ENCODE results near the gene VWC2L. TPM values are rescaled to one million over a fixed set of nuclear protein-coding genes. Genes with fewer than 3 reads are reported as not detected.

The VWC2L gene
- total RNA-seq, 1 donor from 2014 or later: not detected

- Mint-ChIP-seq H3K27ac (ENCODE audit: unreplicated experiment) (peak overlapping the region; percentile 60), H3K4me3 (ENCODE audit: unreplicated experiment) (no peak overlapping the region), H3K27me3 (ENCODE audit: low read depth) (no peaks in the 10 kb centered on the region), H3K36me3 (ENCODE audit: low read depth) (no peaks in the 10 kb centered on the region), H3K4me1 (ENCODE audit: low read depth) (peaks cover 49% of the 10 kb centered on the region), H3K9me3 (ENCODE audit: low read depth) (no peaks in the 10 kb centered on the region)
- DNase-seq (ENCODE audit: low spot score): no peak
- TF ChIP-seq CTCF (IDR thresholded peaks at IDR 0.05): no peak
These were observed 33.6 kb upstream of the VWC2L start for GRCh38 chr2:214377286-214377624.

- peak overlapping the region; percentile 8 for H3K27ac Mint-ChIP-seq (ENCODE audit: unreplicated experiment)
- no peak for DNase-seq (ENCODE audit: low spot score)
- H3K9me3 Mint-ChIP-seq (ENCODE audit: low read depth): no peaks in the 10 kb centered on the region
- H3K4me1 Mint-ChIP-seq (ENCODE audit: low read depth): peaks cover 49% of the 10 kb centered on the region
- no peaks in the 10 kb centered on the region for H3K27me3 Mint-ChIP-seq (ENCODE audit: low read depth)
- TF ChIP-seq CTCF (IDR thresholded peaks at IDR 0.05): peak; percentile 3
- no peaks in the 10 kb centered on the region for H3K36me3 Mint-ChIP-seq (ENCODE audit: low read depth)
- no peak overlapping the region for H3K4me3 Mint-ChIP-seq (ENCODE audit: unreplicated experiment)
These were observed 32.3 kb upstream of the VWC2L start for GRCh38 chr2:214378455-214379103.

GRCh38 chr2:214379227-214379626 lies 31.6 kb upstream of the VWC2L start:
- peaks cover 49% of the 10 kb centered on the region for H3K4me1 Mint-ChIP-seq (ENCODE audit: low read depth)
- no peaks in the 10 kb centered on the region for H3K36me3 Mint-ChIP-seq (ENCODE audit: low read depth)
- no peak for TF ChIP-seq CTCF (IDR thresholded peaks at IDR 0.05)
- H3K27ac Mint-ChIP-seq (ENCODE audit: unreplicated experiment): peak overlapping the region; percentile 57
- DNase-seq (ENCODE audit: low spot score): no peak
- H3K9me3 Mint-ChIP-seq (ENCODE audit: low read depth): no peaks in the 10 kb centered on the region
- no peaks in the 10 kb centered on the region for H3K27me3 Mint-ChIP-seq (ENCODE audit: low read depth)
- H3K4me3 Mint-ChIP-seq (ENCODE audit: unreplicated experiment): no peak overlapping the region

- Mint-ChIP-seq H3K4me3 (ENCODE audit: unreplicated experiment) (no peak overlapping the region), H3K9me3 (ENCODE audit: low read depth) (no peaks in the 10 kb centered on the region), H3K27me3 (ENCODE audit: low read depth) (no peaks in the 10 kb centered on the region), H3K4me1 (ENCODE audit: low read depth) (peaks cover 47% of the 10 kb centered on the region), H3K36me3 (ENCODE audit: low read depth) (no peaks in the 10 kb centered on the region), H3K27ac (ENCODE audit: unreplicated experiment) (no peak overlapping the region)
- TF ChIP-seq CTCF (IDR thresholded peaks at IDR 0.05): no peak
- no peak for DNase-seq (ENCODE audit: low spot score)
These were observed 30.2 kb upstream of the VWC2L start for GRCh38 chr2:214380681-214381080.

GRCh38 chr2:214382229-214382628 lies 28.6 kb upstream of the VWC2L start:
- no peak for TF ChIP-seq CTCF (IDR thresholded peaks at IDR 0.05)
- no peaks in the 10 kb centered on the region for H3K36me3 Mint-ChIP-seq (ENCODE audit: low read depth)
- no peak for DNase-seq (ENCODE audit: low spot score)
- H3K4me1 Mint-ChIP-seq (ENCODE audit: low read depth): peaks cover 41% of the 10 kb centered on the region
- no peak overlapping the region for H3K4me3 Mint-ChIP-seq (ENCODE audit: unreplicated experiment)
- H3K27me3 Mint-ChIP-seq (ENCODE audit: low read depth): no peaks in the 10 kb centered on the region
- H3K27ac Mint-ChIP-seq (ENCODE audit: unreplicated experiment): no peak overlapping the region
- H3K9me3 Mint-ChIP-seq (ENCODE audit: low read depth): no peaks in the 10 kb centered on the region
